Measurements from ENCODE around the gene NCF4. TPM values are rescaled to one million over a fixed set of nuclear protein-coding genes. Genes with fewer than 3 reads are reported as not detected.

Gene NCF4
- total RNA-seq, 3 donors from 2014 or later: 13.4 to 36.8 (median 14.5) TPM

DNA sequence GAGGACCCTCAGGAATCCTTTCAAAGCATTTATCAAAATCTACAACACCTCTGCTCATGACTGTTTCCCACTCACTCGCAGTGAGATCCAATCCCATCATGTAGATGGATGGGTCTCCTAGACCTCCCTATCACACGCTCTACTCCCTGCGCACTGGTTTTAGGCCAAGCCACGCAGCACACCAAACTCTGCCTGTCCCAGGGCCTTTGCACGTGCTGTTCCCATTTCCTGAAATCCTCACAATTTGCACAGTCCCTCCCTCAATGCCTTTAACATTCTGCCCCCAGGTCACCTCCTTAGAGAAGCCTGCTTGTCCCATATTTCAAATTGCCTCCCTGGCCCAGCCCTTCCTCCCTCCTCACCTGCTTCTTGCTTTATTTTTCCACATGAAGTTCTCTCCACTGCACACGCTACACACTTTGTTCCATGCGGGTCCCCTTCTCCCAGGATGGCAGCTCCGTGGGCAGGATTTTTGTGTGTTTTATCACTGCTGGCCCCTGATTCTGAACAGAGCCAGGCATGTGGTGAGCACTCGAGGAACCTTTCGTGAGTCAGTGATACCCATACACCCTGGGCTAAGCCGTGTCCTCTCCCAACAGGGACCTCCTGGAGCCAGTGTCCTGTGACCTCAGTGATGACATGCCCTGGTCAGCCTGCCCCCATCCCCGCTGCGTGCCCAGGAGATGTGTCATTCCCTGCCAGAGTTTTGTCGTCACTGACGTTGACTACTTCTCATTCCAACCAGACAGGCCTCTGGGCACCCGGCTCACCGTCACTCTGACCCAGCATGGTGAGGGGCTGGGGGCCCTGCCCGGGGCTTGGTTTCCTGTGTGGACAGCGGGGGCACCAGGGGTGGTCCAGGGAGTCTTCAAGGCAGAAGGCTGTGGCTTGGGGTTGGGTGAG, 64.8 kb downstream of the NCF4 start:
- H3K36me3 ChIP-seq: no peaks in the 10 kb centered on the region
- H3K4me3 ChIP-seq: no peak overlapping the region
- H3K9me3 ChIP-seq: no peaks in the 10 kb centered on the region
- no peak for DNase-seq (ENCODE audit: low spot score in 2 of 2)
- H3K4me1 ChIP-seq: no peaks in the 10 kb centered on the region
- H3K27me3 ChIP-seq: peaks cover 0 to 3% of the 10 kb centered on the region in 2 donors
- TF ChIP-seq POLR2A (IDR thresholded peaks at IDR 0.05) (no peak), POLR2AphosphoS5 (IDR thresholded peaks at IDR 0.05) (no peak)
- TF ChIP-seq, protein P1, sequence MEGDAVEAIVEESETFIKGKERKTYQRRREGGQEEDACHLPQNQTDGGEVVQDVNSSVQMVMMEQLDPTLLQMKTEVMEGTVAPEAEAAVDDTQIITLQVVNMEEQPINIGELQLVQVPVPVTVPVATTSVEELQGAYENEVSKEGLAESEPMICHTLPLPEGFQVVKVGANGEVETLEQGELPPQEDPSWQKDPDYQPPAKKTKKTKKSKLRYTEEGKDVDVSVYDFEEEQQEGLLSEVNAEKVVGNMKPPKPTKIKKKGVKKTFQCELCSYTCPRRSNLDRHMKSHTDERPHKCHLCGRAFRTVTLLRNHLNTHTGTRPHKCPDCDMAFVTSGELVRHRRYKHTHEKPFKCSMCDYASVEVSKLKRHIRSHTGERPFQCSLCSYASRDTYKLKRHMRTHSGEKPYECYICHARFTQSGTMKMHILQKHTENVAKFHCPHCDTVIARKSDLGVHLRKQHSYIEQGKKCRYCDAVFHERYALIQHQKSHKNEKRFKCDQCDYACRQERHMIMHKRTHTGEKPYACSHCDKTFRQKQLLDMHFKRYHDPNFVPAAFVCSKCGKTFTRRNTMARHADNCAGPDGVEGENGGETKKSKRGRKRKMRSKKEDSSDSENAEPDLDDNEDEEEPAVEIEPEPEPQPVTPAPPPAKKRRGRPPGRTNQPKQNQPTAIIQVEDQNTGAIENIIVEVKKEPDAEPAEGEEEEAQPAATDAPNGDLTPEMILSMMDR (IDR thresholded peaks at IDR 0.05): no peak
- no peak overlapping the region for H3K27ac ChIP-seq
- intact Hi-C loops (cut with DNase I; ENCODE audit: low total_unique reads): loop anchor here (1.0 kb wide), 1 partner anchor 18 kb away; no protein-coding TSS in a partner anchor

DNA sequence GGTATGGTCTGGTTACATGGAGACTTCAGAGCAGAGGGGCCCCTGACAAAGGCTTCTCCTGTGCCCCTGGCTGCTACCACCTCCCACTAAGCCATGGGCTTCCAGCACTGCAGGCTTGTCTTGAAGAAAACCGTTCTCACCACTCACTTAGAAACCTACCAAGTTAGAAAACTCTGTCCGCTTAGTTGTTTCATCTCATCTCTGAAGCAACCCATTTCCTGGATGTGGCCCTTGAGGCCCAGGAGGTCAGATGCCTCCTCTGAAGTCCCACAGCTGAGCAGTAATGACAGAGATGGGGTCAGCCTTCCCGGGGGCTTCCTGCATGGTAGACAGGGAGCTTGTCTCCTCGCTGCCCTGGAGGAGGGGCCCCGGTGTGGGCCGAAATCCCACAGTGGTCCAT, 65.5 kb downstream of the NCF4 start:
- Histone ChIP-seq H3K36me3 (no peaks in the 10 kb centered on the region), H3K27ac (no peak overlapping the region), H3K9me3 (no peaks in the 10 kb centered on the region), H3K4me3 (no peak overlapping the region), H3K27me3 (peaks cover 0 to 3% of the 10 kb centered on the region in 2 donors), H3K4me1 (no peaks in the 10 kb centered on the region)
- intact Hi-C loops (cut with DNase I; ENCODE audit: low total_unique reads): loop anchor here (1.0 kb wide), 1 partner anchor 17 kb away; no protein-coding TSS in a partner anchor
- TF ChIP-seq, protein P1 (IDR thresholded peaks at IDR 0.05): no peak
- TF ChIP-seq POLR2A (IDR thresholded peaks at IDR 0.05) (no peak), POLR2AphosphoS5 (IDR thresholded peaks at IDR 0.05) (no peak)
- DNase-seq (ENCODE audit: low spot score in 2 of 2): no peak

DNA sequence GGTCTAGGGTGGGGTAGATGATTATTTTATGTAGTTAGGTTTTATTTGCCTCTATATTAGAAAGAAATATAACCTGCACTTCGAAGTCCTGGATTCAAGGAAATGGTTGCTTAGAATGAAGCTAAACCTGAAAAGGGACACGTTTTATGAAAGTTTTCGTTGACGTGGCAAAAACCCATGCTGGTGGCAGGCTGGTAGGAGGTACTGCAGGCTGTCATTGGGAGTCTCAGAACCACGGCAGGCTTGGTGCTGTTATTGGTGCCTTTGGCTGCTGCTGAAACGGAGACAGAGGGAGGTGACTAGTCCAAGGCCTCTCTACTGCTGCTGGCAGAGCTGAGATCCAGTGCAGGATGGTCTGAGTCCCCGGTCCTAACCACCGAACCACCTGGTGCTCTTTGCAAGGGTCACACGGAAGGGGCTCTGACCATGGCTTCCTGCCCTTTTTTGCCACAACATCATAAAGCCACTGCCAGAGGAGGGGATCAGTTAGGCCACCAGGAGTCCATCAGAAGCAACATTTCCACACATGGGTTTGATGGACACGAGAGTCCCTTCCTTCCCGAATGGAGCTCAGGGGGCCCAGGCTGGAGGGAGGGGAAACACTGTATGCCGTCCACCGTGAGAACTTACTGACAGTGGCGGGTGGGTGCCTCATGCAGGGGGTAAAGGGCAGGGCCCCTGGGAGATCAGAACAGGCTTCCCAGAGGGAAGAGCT, 66.1 kb downstream of the NCF4 start:
- no peak for DNase-seq (ENCODE audit: low spot score in 2 of 2)
- Histone ChIP-seq H3K27ac (no peak overlapping the region), H3K4me3 (no peak overlapping the region), H3K4me1 (no peaks in the 10 kb centered on the region), H3K27me3 (peaks cover 0 to 3% of the 10 kb centered on the region in 2 donors), H3K9me3 (no peaks in the 10 kb centered on the region), H3K36me3 (no peaks in the 10 kb centered on the region)
- intact Hi-C loops (cut with DNase I; ENCODE audit: low total_unique reads): loop anchor here (1.0 kb wide), 1 partner anchor 16 kb away; no protein-coding TSS in a partner anchor
- TF ChIP-seq POLR2AphosphoS5 (IDR thresholded peaks at IDR 0.05) (no peak), POLR2A (IDR thresholded peaks at IDR 0.05) (no peak)
- TF ChIP-seq, protein P1 (IDR thresholded peaks at IDR 0.05): no peak

Other genes with a start within 250 kb of the NCF4 start
- not detected for gene CACNG2, start 157.3 kb upstream of the NCF4 start, total RNA-seq
- gene IFT27, start 84.9 kb upstream of the NCF4 start, total RNA-seq: 10 to 100 TPM; 19.0 to 23.7 (median 20.6) TPM
- 1 to 10 TPM in 1 of 3 donors, not detected in 2; 1.8 TPM for gene PVALB, start 44.0 kb upstream of the NCF4 start, total RNA-seq
- 1 to 10 TPM; 3.3 to 8.6 (median 3.8) TPM for gene CSF2RB, start 52.6 kb downstream of the NCF4 start, total RNA-seq
- 10 to 100 TPM; 51.1 to 68.0 (median 60.2) TPM for gene TST, start 158.4 kb downstream of the NCF4 start, total RNA-seq
- gene MPST, start 158.7 kb downstream of the NCF4 start, total RNA-seq: 100 to 1,000 TPM in 2 of 3 donors, 10 to 100 TPM in 1; 72.0 to 175 (median 113) TPM
- gene KCTD17, start 190.7 kb downstream of the NCF4 start, total RNA-seq: 10 to 100 TPM in 2 of 3 donors, 1 to 10 TPM in 1; 8.2 to 17.4 (median 11.1) TPM
- under 1 TPM in 1 of 3 donors, not detected in 2; 0.88 TPM for gene TMPRSS6, start 248.7 kb downstream of the NCF4 start, total RNA-seq

Measured in breast epithelium (tissue), 4 donors.